GM21717 (cell line): ENCODE results near the gene PYGM.
A peak's percentile ranks its signal among the peaks of the same experiment; 100 is the strongest.

Experiments
- ATAC-seq: cut with Tn5 transposase; IDR thresholded peaks from one replicate; pipeline ENCODE4 v1.9.1; 2021; ENCODE audit warnings: mild to moderate bottlenecking, moderate library complexity; ENCODE audit not compliant: unreplicated experiment

PYGM gene

DNA sequence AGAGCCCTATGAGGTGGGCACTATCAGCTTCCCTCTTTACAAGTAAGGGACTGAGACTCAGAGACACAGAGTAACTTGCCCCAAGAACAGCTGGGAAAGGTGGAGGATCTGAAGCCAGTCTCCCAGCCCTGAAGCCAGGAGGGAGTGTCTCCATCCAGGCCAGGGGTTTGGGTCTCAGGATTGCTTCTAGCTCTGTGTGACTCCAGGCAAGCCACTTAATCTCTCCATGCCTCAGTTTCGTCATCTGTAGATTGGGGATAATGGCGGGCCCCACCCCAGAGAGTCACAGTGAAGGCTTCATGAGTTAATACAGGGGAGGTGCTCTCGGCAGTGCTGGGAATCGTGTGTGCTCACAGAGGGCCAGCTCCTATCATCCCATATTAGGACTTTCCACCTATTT lies 32.7 kb upstream of the PYGM start:
- ATAC-seq: no peak

GRCh38 chr11:64791781-64792291 lies 32.1 kb upstream of the PYGM start:
- no peak for ATAC-seq

- ATAC-seq: no peak
Observed at GRCh38 chr11:64790205-64791095, 30.7 kb upstream of the PYGM start.

DNA sequence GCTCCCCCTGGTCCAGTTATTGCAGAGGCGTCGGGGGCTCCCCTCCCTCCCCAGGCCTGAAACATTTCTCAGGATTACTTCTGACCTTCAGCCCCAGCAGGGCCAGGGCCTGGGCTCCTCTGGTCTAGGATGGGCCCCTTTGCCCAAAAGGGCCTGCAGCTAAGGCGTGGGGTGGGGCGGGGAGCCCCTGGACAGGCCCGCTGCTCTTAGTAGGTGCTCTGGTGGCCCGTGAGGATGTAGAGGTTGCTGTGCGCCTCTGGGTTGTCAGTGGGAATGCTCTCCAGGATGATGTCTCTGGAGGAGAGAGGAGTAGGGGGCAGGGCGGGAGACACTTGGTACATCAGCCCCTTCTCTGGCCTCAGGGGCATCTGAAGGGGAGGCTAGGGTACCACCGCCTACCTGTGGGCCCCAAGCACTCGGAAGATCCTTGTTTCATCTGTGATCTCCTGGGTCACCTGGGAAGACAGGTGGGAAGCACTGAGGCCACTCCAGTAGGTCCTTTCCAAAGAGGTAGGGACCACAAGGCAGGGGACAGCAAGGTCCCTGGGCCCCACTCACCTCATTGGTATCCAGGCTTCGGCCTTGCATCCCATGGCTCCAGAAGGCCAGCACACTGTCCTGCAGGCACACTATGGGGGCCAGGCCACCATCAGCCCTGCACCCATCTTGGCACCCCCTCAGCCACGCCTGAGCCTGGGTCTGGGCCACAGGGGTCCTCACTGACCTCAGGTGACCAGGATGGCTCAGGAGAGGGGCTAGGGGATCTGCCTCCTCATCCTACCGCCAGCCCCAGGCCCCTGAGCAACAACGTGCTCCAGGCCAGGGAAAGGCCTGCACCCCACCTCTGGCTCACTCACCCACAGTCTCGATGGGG lies 29.8 kb upstream of the PYGM start:
- ATAC-seq: no peak

GRCh38 chr11:64788321-64789215 lies 28.8 kb upstream of the PYGM start:
- no peak for ATAC-seq

GRCh38 chr11:64787526-64788320 lies 27.9 kb upstream of the PYGM start:
- no peak for ATAC-seq

DNA sequence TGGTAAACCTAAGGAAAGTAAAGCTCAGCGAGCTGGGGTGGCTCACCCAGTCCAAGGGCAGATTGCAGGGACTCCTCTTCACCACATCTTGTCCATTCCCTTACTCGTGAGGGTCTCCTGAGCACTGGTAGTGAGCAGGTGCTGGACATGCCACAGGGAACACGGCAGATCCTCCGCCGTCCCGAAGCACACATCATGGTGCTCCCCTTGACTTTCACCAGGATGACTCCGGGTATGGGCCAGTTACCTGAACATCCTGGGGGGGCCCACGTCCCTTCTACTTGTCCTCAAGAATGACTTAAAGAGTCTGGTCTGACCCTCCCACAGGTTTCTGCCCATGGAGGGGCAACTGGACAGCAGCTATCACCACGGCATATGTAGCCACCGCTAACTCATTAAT lies 26.5 kb upstream of the PYGM start:
- ATAC-seq: no peak

- ATAC-seq: no peak
Observed at GRCh38 chr11:64784813-64785581, 25.2 kb upstream of the PYGM start.

DNA sequence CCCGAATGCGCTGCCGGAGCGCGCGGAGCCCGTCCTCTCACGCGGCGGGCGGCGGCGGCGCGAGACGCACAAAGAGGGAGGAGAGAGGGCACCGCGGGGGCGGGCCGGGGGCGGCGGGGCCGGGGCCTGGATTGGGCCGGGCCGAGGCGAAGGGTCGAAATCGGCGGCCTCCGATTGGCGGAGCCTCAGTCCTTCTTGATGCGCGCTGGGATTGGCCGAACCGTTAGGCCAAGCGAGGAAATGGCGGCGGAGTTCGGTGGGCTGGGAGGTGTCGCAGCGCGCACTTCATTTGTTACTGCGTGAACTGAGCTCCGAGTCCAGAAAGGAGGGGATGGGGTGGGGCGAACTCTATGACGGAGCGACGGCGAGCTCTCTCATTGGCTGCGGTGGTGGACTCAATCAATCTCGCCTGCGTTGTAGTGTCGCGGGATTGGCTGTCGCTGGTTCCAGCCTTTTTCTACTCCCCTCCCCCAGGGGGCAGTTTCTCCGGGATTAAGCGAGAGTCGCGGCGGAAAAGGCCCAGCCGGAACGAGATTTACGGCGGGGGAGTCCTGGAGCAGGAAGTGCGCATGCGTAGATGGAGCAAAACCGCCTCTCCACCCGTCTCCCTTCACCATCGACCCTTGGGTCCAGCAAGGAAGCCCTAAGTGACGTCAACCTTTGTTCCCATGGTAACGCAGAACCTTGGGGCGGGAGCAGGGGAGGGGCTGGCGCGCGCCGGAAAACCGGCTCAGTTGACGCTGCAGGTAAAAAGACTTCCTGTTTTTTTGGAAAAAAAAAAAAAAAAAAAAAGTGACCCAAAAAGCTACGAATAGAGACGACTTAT lies 18.9 kb upstream of the PYGM start, which contains the start of gene SF1:
SF1 (minus strand) TSS at position 70 of the 826 bp plus-strand sequence. CDS start 150 bp downstream, outside the sequence.
- peak; percentile 70 for ATAC-seq

GRCh38 chr11:64778223-64778472 lies 18.4 kb upstream of the PYGM start:
- peak; percentile 13 for ATAC-seq

GRCh38 chr11:64777449-64778222 lies 17.9 kb upstream of the PYGM start:
- peak; percentile 23 for ATAC-seq

DNA sequence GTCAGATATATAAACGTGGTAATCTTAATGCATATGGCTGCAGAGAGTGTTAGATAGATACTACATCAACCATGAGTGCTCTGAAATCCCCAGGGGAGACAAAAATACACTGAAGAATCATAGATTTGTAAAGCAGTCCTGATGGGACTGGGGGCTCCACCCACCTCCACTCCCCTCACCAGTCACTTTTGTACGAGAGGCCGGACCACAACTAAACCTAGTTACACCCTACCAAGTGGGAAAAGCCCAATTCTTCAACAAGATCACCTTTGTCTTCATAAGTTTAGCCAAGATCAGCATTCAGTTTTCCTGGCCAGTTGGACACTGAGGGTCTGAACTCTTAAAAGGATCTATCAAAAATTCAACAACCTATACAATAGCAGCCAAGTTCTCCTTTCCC lies 17.1 kb upstream of the PYGM start:
- no peak for ATAC-seq

DNA sequence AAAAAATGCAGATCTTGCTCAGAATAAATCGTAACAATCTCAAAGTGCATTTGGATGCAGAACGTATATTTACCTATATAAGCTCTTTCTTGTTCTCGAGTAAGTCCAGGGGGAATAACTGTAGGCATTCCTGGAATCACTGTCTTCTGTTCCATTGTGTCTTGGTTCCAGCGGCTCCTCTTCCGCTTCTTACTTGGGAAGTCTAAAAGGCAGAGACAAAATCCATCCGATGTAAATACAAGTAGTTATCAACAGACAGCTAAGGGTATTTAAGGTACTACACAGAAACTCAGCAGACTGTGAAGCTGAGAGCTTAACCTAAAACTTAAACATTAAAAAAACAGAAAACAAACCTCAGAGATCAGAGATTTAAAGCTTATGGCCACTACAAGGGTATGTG lies 16.7 kb upstream of the PYGM start:
- ATAC-seq: no peak

DNA sequence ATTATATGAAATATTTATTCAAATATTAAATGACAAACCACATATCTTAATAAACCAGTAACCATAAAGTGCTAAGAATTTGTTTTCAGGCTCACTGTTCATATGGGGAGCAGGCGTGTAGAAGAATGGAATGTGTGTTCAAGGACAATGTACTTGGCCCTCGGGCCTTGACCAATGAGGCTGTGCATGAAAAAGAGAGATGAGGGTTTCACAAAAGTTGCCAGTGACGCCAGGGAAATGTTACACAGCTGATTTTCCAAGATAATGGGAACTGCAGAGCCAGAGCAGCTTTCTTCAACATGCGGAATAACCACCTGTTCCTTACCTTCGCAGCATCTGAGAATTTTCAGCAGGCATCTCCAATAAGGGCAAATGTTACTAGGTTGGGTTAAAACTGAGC lies 14.4 kb upstream of the PYGM start:
- ATAC-seq: no peak

GRCh38 chr11:64772303-64773018 lies 12.7 kb upstream of the PYGM start:
- ATAC-seq: no peak

GRCh38 chr11:64771861-64772260 lies 12.1 kb upstream of the PYGM start:
- ATAC-seq: no peak

DNA sequence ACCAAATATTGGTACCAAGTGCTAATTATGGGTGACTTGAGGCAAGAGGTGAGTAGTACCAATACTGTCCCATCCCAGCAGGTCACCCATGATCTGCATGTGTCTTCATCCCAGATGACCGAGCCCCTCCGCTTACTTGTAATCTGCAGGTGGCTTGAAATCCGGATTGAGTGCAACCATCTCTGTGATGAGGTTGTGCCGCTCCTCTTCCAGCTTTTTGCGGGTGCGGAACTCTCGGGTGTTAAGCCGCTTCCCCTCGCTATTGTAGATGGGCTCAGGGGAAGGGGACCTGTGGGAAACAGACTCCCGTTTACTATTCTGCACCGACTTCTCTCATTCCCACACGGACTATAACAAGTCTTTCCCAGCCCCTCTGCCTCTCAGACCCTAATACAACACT lies 10.3 kb upstream of the PYGM start:
- ATAC-seq: no peak
